Measurements from ENCODE around the gene CAP1. TPM values are rescaled to one million over a fixed set of nuclear protein-coding genes. Genes with fewer than 3 reads are reported as not detected.

Gene CAP1
- total and polyA plus RNA-seq, 9 of the 15 experiments (the other 6 are each of a cell fraction or from before 2014, with no cell fraction given) = 230 to 658 (median 281) TPM

DNA sequence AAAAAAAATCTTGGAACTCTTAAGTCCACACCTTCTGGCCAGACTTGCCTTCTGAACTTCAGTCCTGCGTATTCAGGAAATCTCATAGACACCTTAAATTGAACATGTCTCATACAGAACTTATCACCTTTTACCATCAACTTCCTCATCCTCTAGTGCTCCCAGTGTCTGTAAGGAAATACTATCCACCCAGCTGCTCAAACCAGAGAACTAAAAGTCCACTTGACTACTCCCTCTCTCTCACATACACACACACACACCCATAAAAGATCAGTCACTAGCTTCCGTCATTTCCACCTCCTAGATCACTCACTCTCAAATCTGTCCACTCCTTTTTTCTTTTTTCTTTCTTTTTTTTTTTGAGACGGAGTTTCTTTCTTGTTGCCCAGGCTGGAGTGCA, 10.9 kb upstream of the CAP1 start (continued):
- peak; percentile 77 for TF ChIP-seq HMBOX1 (IDR thresholded peaks at IDR 0.05)
- TF ChIP-seq SREBF1 (IDR thresholded peaks at IDR 0.05; ENCODE audit: borderline replicate concordance, low read depth, low read length) = no peak
- TF ChIP-seq CREB3L1 (IDR thresholded peaks at IDR 0.05; ENCODE audit: borderline replicate concordance, low read depth) = no peak
- TF ChIP-seq RNF2 (IDR thresholded peaks at IDR 0.05) = no peak
- TF ChIP-seq NR2C1 (IDR thresholded peaks at IDR 0.05) = no peak
- TF ChIP-seq NR2C1 (tag; IDR thresholded peaks at IDR 0.05) = no peak
- TF ChIP-seq, protein P1, sequence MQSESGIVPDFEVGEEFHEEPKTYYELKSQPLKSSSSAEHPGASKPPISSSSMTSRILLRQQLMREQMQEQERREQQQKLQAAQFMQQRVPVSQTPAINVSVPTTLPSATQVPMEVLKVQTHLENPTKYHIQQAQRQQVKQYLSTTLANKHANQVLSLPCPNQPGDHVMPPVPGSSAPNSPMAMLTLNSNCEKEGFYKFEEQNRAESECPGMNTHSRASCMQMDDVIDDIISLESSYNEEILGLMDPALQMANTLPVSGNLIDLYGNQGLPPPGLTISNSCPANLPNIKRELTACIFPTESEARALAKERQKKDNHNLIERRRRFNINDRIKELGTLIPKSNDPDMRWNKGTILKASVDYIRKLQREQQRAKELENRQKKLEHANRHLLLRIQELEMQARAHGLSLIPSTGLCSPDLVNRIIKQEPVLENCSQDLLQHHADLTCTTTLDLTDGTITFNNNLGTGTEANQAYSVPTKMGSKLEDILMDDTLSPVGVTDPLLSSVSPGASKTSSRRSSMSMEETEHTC (IDR thresholded peaks at IDR 0.05) = no peak
- no peak for TF ChIP-seq ZNF76 (CRISPR knock-in tag; IDR thresholded peaks at IDR 0.05; ENCODE audit: borderline replicate concordance)
- peak; percentile 48; the same call in 1 of the 2 replicates for TF ChIP-seq EHMT2 (IDR thresholded peaks at IDR 0.05)
- no peak for TF ChIP-seq PURB (CRISPR knock-in tag; IDR thresholded peaks at IDR 0.05; ENCODE audit: low read depth)
- no peak for TF ChIP-seq HBP1 (CRISPR knock-in tag; IDR thresholded peaks at IDR 0.05)
- peak in 1 of 2 experiments; percentile 67; a peak in 1 of 4 replicates for TF ChIP-seq ZNF318 (IDR thresholded peaks at IDR 0.05; ENCODE audit: borderline replicate concordance in 1 of 2, low read depth in 1 of 2)
